Spleen (tissue), 3 donors: ENCODE data around the gene NOXRED1.
"Not testable (repeated sequence)": the region's sequence is repeated elsewhere in the genome, so short reads cannot be mapped to it uniquely, and the experiment has no call there.

ENCODE experiments used
- POLR2A ChIP-seq, 3 donors: fragments of 450-650 bp; IDR thresholded peaks; one replicate each; pipeline ENCODE4 v1.5.1; 2017; ENCODE audit warnings: antibody characterized with exemption in 3 of 3, mild to moderate bottlenecking in 1 of 3
- POLR2AphosphoS5 ChIP-seq, 3 donors: sonication (generic); formaldehyde crosslinking; IDR thresholded peaks; one replicate each; pipeline ENCODE4 v1.5.1; 2017; ENCODE audit warnings: antibody characterized with exemption in 3 of 3

GRCh38 chr14:77415403-77416030 is 7.8 kb downstream of the NOXRED1 start:
- TF ChIP-seq POLR2AphosphoS5, POLR2A (IDR thresholded peaks at IDR 0.05): not testable (repeated sequence)
